H1 (cell line): Measurements from ENCODE around the gene CDR2L. TPM values are rescaled to one million over a fixed set of nuclear protein-coding genes. Genes with fewer than 3 reads are reported as not detected.

ENCODE experiments used
- CTCF ChIA-PET: fragments of 300-600 bp; sonication (Branson Sonifier 250); formaldehyde crosslinking; loops from one replicate; lab custom pipeline; 2021; ENCODE audit not compliant: partially characterized antibody; lab: Charles Lee
- POLR2A ChIA-PET: fragments of 300-600 bp; sonication (Branson Sonifier 250); formaldehyde crosslinking; loops from one replicate; lab custom pipeline; 2021; ENCODE audit warnings: inconsistent platforms; ENCODE audit not compliant: partially characterized antibody; lab: Charles Lee
- DNase-seq, 2 experiments: peaks; one replicate each; pipeline versions ENCODE4 v3.0.0 to v3.0.0-alpha.2; 2010 to 2022; ENCODE audit warnings: low spot score in 2 of 2, low read depth in 1 of 2, mixed read lengths in 1 of 2
- FAIRE-seq: peaks from 2 replicates; lab custom pipeline; 2011; peaks lifted over from hg19 to GRCh38; lab: Jason Lieb, UNC
- H2AFZ ChIP-seq: 2 replicates; pipeline ENCODE4 v1.8.1; 2012; ENCODE audit warnings: low read length, inconsistent platforms
- H2AK5ac ChIP-seq: 2 replicates; pipeline ENCODE4 v1.6.1; 2013; ENCODE audit warnings: low read depth, low read length
- H2BK120ac ChIP-seq: replicated peaks from 2 replicates; pipeline ENCODE3; 2013; ENCODE audit warnings: low read depth, low read length, inconsistent platforms
- H2BK12ac ChIP-seq: 2 replicates; pipeline ENCODE4 v1.6.1; 2013; ENCODE audit warnings: low read depth, low read length
- H2BK15ac ChIP-seq: 2 replicates; pipeline ENCODE4 v1.6.1; 2013; ENCODE audit warnings: low read length
- H2BK20ac ChIP-seq: 2 replicates; pipeline ENCODE4 v1.6.1; 2013; ENCODE audit warnings: low read length
- H2BK5ac ChIP-seq: 2 replicates; pipeline ENCODE4 v1.6.1; 2013; ENCODE audit warnings: low read depth, low read length
- H3K14ac ChIP-seq: 2 replicates; pipeline ENCODE4 v1.6.1; 2013; ENCODE audit warnings: inconsistent platforms; ENCODE audit not compliant: insufficient read length
- H3K18ac ChIP-seq: 2 replicates; pipeline ENCODE4 v1.6.1; 2013; ENCODE audit warnings: low read length; ENCODE audit errors: extremely low read depth
- H3K23ac ChIP-seq: 2 replicates; pipeline ENCODE4 v1.6.1; 2013; ENCODE audit warnings: inconsistent platforms; ENCODE audit not compliant: insufficient read length
- H3K23me2 ChIP-seq: 2 replicates; pipeline ENCODE4 v1.6.1; 2013; ENCODE audit warnings: low read depth, low read length
- H3K27ac ChIP-seq: 2 replicates; pipeline ENCODE4 v1.6.1; 2011; ENCODE audit warnings: low read depth, low read length, inconsistent platforms
- H3K27me3 ChIP-seq, 4 experiments: replicated peaks in 1 of 4; 1 replicate in 1 of 4; 2 replicates in 3 of 4; pipeline versions ENCODE4 v1.6.1 to v1.8.1; 2011 to 2013; ENCODE audit warnings: low read length in 3 of 4, mild to moderate bottlenecking in 3 of 4, inconsistent platforms in 2 of 4, mixed read lengths in 2 of 4, moderate library complexity in 1 of 4; ENCODE audit not compliant: control insufficient read depth in 3 of 4, insufficient read depth in 3 of 4; ENCODE audit errors: extremely low read depth in 1 of 4
- H3K36me3 ChIP-seq, 4 experiments: 2 replicates each; pipeline versions ENCODE4 v1.6.1 to v1.8.1; 2011 to 2013; ENCODE audit warnings: mild to moderate bottlenecking in 4 of 4, low read length in 3 of 4, moderate library complexity in 2 of 4, control low read depth in 1 of 4, inconsistent platforms in 1 of 4; ENCODE audit not compliant: insufficient read depth in 4 of 4, control insufficient read depth in 2 of 4
- H3K4ac ChIP-seq: replicated peaks from 2 replicates; pipeline ENCODE3; 2013; ENCODE audit warnings: low read length, low read depth, mixed read lengths, inconsistent platforms; ENCODE audit not compliant: insufficient read length
- H3K4me1 ChIP-seq, 4 experiments: replicated peaks in 1 of 4; 1 replicate in 1 of 4; 2 replicates in 3 of 4; pipeline versions ENCODE4 v1.6.1 to v1.8.1; 2011 to 2013; ENCODE audit warnings: low read length in 3 of 4, inconsistent platforms in 2 of 4, mixed read lengths in 1 of 4; ENCODE audit not compliant: insufficient read depth in 4 of 4, control insufficient read depth in 3 of 4
- H3K4me2 ChIP-seq, 2 experiments: 2 replicates each; pipeline versions ENCODE4 v1.6.1 to v1.8.1; 2011 to 2013; ENCODE audit warnings: low read depth in 2 of 2, low read length in 2 of 2, control low read depth in 1 of 2, inconsistent platforms in 1 of 2, mild to moderate bottlenecking in 1 of 2; ENCODE audit not compliant: insufficient read depth in 1 of 2
- H3K4me3 ChIP-seq, 4 experiments: fragments of 200-600, 300-600 bp in 1 of 4; sonication (generic), shearing (Covaris generic), sonication (Bioruptor Twin) in 1 of 4; 2 replicates each; pipeline versions ENCODE4 v1.5.1 to v1.8.1; 2011 to 2016; ENCODE audit warnings: low read length in 4 of 4, low read depth in 3 of 4, control low read depth in 2 of 4, inconsistent platforms in 2 of 4, mild to moderate bottlenecking in 2 of 4, mixed read lengths in 1 of 4, moderate library complexity in 1 of 4; ENCODE audit not compliant: insufficient read depth in 2 of 4; ENCODE audit errors: extremely low read depth in 1 of 4
- H3K56ac ChIP-seq: replicated peaks from 2 replicates; pipeline ENCODE3; 2013; ENCODE audit warnings: low read depth, mild to moderate bottlenecking, mixed read lengths, low read length, inconsistent platforms; ENCODE audit not compliant: insufficient read length
- H3K79me1 ChIP-seq: 2 replicates; pipeline ENCODE4 v1.6.1; 2013; ENCODE audit warnings: low read depth, low read length, control low read depth
- H3K79me2 ChIP-seq, 2 experiments: 2 replicates each; pipeline versions ENCODE4 v1.6.1 to v1.8.1; 2012 to 2013; ENCODE audit warnings: low read length in 2 of 2, mild to moderate bottlenecking in 2 of 2, inconsistent platforms in 1 of 2; ENCODE audit not compliant: insufficient read depth in 2 of 2, control insufficient read depth in 1 of 2
- H3K9ac ChIP-seq, 4 experiments: replicated peaks in 1 of 4; 1 replicate in 1 of 4; 2 replicates in 3 of 4; pipeline versions ENCODE4 v1.6.1 to v1.8.1; 2011 to 2013; ENCODE audit warnings: low read depth in 3 of 4, low read length in 3 of 4, control low read depth in 2 of 4, mild to moderate bottlenecking in 2 of 4, moderate library complexity in 2 of 4, inconsistent platforms in 1 of 4; ENCODE audit errors: extremely low read depth in 1 of 4
- H3K9me3 ChIP-seq, 2 experiments: 2 replicates each; pipeline versions ENCODE4 v1.6.1 to v1.8.1; 2012 to 2013; ENCODE audit warnings: mild to moderate bottlenecking in 2 of 2, moderate library complexity in 2 of 2, control low read depth in 1 of 2, inconsistent platforms in 1 of 2, low read depth in 1 of 2, low read length in 1 of 2, mixed read lengths in 1 of 2; ENCODE audit not compliant: insufficient read depth in 2 of 2
- H4K20me1 ChIP-seq, 2 experiments: replicated peaks in 1 of 2; 2 replicates each; pipeline versions ENCODE3 to v1.8.1; 2011 to 2013; ENCODE audit warnings: inconsistent platforms in 2 of 2, low read length in 2 of 2, mild to moderate bottlenecking in 1 of 2; ENCODE audit not compliant: insufficient read depth in 2 of 2, control insufficient read depth in 1 of 2
- H4K5ac ChIP-seq: 2 replicates; pipeline ENCODE4 v1.6.1; 2013; ENCODE audit warnings: low read length, low read depth, mixed read lengths, inconsistent platforms; ENCODE audit not compliant: insufficient read length
- H4K8ac ChIP-seq: 2 replicates; pipeline ENCODE4 v1.8.0; 2013; ENCODE audit warnings: mild to moderate bottlenecking, moderate library complexity, low read length, inconsistent platforms; ENCODE audit not compliant: insufficient read depth; ENCODE audit errors: extremely low read depth
- H4K91ac ChIP-seq: replicated peaks from 2 replicates; pipeline ENCODE3; 2013; ENCODE audit warnings: low read length, mixed read lengths, inconsistent platforms; ENCODE audit not compliant: insufficient read length
- CTBP2 ChIP-seq: IDR thresholded peaks from 2 replicates; pipeline ENCODE4 v1.7.0; 2011; ENCODE audit warnings: borderline replicate concordance, mild to moderate bottlenecking, moderate library complexity, mixed read lengths, low read length; ENCODE audit not compliant: insufficient read depth, insufficient read length
- HDAC6 ChIP-seq: IDR thresholded peaks from one replicate; pipeline ENCODE4 v1.7.1; 2012; ENCODE audit warnings: low read depth, mild to moderate bottlenecking, inconsistent platforms, low read length, moderate library complexity
- MAFK ChIP-seq: IDR thresholded peaks from 2 replicates; pipeline ENCODE4 v1.6.1; 2012; ENCODE audit warnings: low read depth, mild to moderate bottlenecking, improper control_type of control experiment, low read length
- PHF8 ChIP-seq: fragments of 200-600 bp; sonication (generic); conservative IDR thresholded peaks from 2 replicates; pipeline ENCODE4 v1.7.1; 2012; ENCODE audit warnings: low read depth, mild to moderate bottlenecking, inconsistent platforms, low read length, moderate library complexity
- POLR2A ChIP-seq, 2 experiments: IDR thresholded peaks; 1 replicate in 1 of 2; 2 replicates in 1 of 2; pipeline ENCODE4 v1.6.1; 2011; ENCODE audit warnings: low read depth in 2 of 2, low read length in 2 of 2, mild to moderate bottlenecking in 2 of 2; ENCODE audit errors: control extremely low read depth in 1 of 2
- RNF2 ChIP-seq: fragments of 200-900, 300-1000 bp; sonication (generic); IDR thresholded peaks from 2 replicates; pipeline ENCODE4 v1.7.1; 2016; ENCODE audit warnings: borderline replicate concordance, low read depth, mild to moderate bottlenecking, antibody characterized with exemption, low read length; ENCODE audit not compliant: poor library complexity, severe bottlenecking; ENCODE audit errors: missing control alignments
- RXRA ChIP-seq: IDR thresholded peaks from 2 replicates; pipeline ENCODE4 v1.6.1; 2011; ENCODE audit warnings: low read depth, mild to moderate bottlenecking, low read length, moderate library complexity; ENCODE audit not compliant: insufficient read depth
- WGBS, 2 experiments: shearing (Covaris generic) in 1 of 2; methylation state at CpG; one replicate each; pipeline versions ENCODE4 v1.1.6 to v1.1.7; 2013 to 2015; ENCODE audit warnings: low lambda C conversion rate in 2 of 2, mixed read lengths in 2 of 2, inconsistent platforms in 1 of 2, low coverage in 1 of 2, missing lambda C conversion rate in 1 of 2; ENCODE audit not compliant: insufficient replicate concordance in 2 of 2, insufficient coverage in 1 of 2, insufficient read length in 1 of 2; ENCODE audit errors: extremely low coverage in 1 of 2, missing lambda C conversion rate in 1 of 2; 5-methylcytosine and 5-hydroxymethylcytosine counted together
- polyA plus RNA-seq, 7 experiments: library from polyadenylated mRNA; depleted of rRNA in 3 of 7; stranded (reverse) in 5 of 7; unstranded in 2 of 7; fragments of >200 nt in 5 of 7; fragments of 200-250 nt in 2 of 7; gene quantifications; 1 replicate in 5 of 7; 2 replicates in 1 of 7; 4 replicates in 1 of 7; pipeline versions ENCODE4 v1.2.1 to v1.2.3, GENCODE V29; 2011 to 2013; ENCODE audit warnings: missing spikeins in 2 of 7, mixed read lengths in 2 of 7
- total RNA-seq: library from RNA; stranded (reverse); fragmentation: NEBNext Ultra II Directional; extraction: Animal tissue kit (Norgen Biotek cat#: 25700); gene quantifications from 2 replicates; pipeline ENCODE4 v1.2.1, GENCODE V29; 2021
- TF ChIP-seq, protein P1 (sequence below): IDR thresholded peaks from 2 replicates; pipeline ENCODE4 v1.6.1; 2012; ENCODE audit warnings: inconsistent platforms

CDR2L gene
- total and polyA plus RNA-seq, 2 of the 8 experiments (the other 6 are each of a cell fraction or from before 2014, with no cell fraction given): 20.4 to 38.1 TPM

DNA sequence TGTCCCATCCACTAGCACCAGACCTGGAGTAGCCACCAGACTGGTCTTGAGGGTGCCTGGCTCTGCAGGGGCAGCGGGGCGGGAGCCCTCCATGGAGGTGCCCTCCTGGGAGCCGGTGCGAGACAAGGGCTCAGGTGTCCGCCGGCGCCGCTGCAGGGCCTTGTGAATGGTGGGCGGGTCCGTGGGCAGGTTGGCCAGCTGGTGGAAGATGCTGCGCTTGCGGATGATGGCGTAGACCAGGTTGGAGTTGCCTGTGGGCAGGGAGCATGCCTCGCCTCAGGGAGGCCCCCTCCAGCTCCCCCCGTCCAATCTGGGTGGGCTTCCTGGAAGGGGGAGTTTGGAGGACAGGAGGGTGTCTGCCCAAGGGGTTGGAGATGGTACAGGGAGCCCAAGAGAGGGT, 33.3 kb upstream of the CDR2L start:
- no peaks in the 10 kb centered on the region; the same call in 1 of the 2 replicates for H3K79me1 ChIP-seq
- no peak overlapping the region for H2AK5ac ChIP-seq
- H3K14ac ChIP-seq: no peak overlapping the region
- H3K23ac ChIP-seq: no peak overlapping the region
- H3K27me3 ChIP-seq: peaks cover 0 to 5% (median 4%) of the 10 kb centered on the region in 4 experiments; a peak in 3 of 7 replicates
- no peak overlapping the region; the same call in 1 of the 2 replicates for H4K8ac ChIP-seq
- DNase-seq (no peak), FAIRE-seq (no peak)
- H3K79me2 ChIP-seq: no peaks in the 10 kb centered on the region
- H4K20me1 ChIP-seq: peaks cover 0 to 2% of the 10 kb centered on the region in 2 experiments
- no peak overlapping the region for H2BK15ac ChIP-seq
- CTCF ChIA-PET: interaction anchor here (1.7 to 49.9 kb wide), 4 partner anchors 3 to 111 kb away, joined by 5 to 1072 read pairs (median 708); partner anchors contain the start of genes MRPL58, OTOP2, OTOP3 and USH1G
- H4K91ac ChIP-seq: no peak overlapping the region
- no peak overlapping the region for H3K4me2 ChIP-seq
- 97% methylated on average over 15 of the region's 15 CpGs; no CpG with 5 or more reads in 1 of the 2 experiments for WGBS, 2 experiments
- no peak overlapping the region for H3K18ac ChIP-seq
- POLR2A ChIA-PET: interaction anchor here (1.4 kb wide), 1 partner anchor 134 kb away, joined by 3 read pairs; the partner anchor contains the start of gene SLC16A5
- no peak overlapping the region for H2BK120ac ChIP-seq
- no peak overlapping the region for H3K4me3 ChIP-seq
- H3K4ac ChIP-seq: no peak overlapping the region
- no peaks in the 10 kb centered on the region for H3K36me3 ChIP-seq
- H4K5ac ChIP-seq: no peak overlapping the region
- no peak overlapping the region for H2AFZ ChIP-seq
- no peak overlapping the region for H2BK20ac ChIP-seq
- no peak overlapping the region for H2BK12ac ChIP-seq
- H3K9ac ChIP-seq: no peak overlapping the region
- no peaks in the 10 kb centered on the region for H3K23me2 ChIP-seq
- no peaks in the 10 kb centered on the region for H3K9me3 ChIP-seq
- H2BK5ac ChIP-seq: no peak overlapping the region
- H3K27ac ChIP-seq: no peak overlapping the region
- H3K56ac ChIP-seq: no peak overlapping the region
- H3K4me1 ChIP-seq: peaks cover 0 to 7% (median 2%) of the 10 kb centered on the region in 4 experiments; a peak in 4 of 7 replicates
- no peak for TF ChIP-seq MAFK
- TF ChIP-seq POLR2A (IDR thresholded peaks at IDR 0.05; ENCODE audit: control extremely low read depth in 1 of 2, low read depth in 2 of 2, low read length in 2 of 2): no peak
- TF ChIP-seq, protein P1, sequence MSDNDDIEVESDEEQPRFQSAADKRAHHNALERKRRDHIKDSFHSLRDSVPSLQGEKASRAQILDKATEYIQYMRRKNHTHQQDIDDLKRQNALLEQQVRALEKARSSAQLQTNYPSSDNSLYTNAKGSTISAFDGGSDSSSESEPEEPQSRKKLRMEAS: no peak
- no peak for TF ChIP-seq PHF8
- TF ChIP-seq CTBP2: no peak
- TF ChIP-seq RXRA: no peak
- no peak for TF ChIP-seq HDAC6
- TF ChIP-seq RNF2: no peak
